Measurements from ENCODE around the gene WWC2.

DNA sequence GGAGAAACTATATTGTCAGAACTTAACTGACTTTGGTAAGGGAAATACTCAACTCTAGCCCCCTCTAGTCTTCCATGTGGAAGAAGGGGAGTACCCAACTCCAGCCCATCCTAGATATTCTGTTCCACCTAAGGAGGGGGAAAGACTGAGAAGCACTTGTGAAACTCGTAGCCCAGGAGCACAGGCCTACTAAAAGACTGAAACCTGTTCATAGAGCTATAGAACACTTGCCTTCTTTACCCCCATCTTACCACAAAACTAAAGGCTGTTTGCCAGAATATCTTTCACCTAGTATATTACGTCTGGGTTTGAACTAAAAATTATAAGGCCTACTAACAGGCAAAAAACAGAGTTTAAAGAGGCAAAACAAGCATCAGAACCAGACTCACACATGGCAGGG lies 205.5 kb downstream of the WWC2 start:
- TF ChIP-seq EZH2phosphoT487 (IDR thresholded peaks at IDR 0.05; ENCODE audit: insufficient read depth, low read depth) (no peak), EZH2 (IDR thresholded peaks at IDR 0.05; ENCODE audit: insufficient read depth, poor library complexity, severe bottlenecking) (no peak)
